NT2/D1 (cell line): ENCODE results near the gene TMEM86A.

Experiments
- YY1 ChIP-seq: IDR thresholded peaks from 2 replicates; pipeline ENCODE4 v1.6.1; 2011; ENCODE audit not compliant: insufficient read length, insufficient read depth
- ZNF274 ChIP-seq: IDR thresholded peaks from 2 replicates; pipeline ENCODE4 v1.6.1; 2011; ENCODE audit warnings: mild to moderate bottlenecking, low read depth, low read length

DNA sequence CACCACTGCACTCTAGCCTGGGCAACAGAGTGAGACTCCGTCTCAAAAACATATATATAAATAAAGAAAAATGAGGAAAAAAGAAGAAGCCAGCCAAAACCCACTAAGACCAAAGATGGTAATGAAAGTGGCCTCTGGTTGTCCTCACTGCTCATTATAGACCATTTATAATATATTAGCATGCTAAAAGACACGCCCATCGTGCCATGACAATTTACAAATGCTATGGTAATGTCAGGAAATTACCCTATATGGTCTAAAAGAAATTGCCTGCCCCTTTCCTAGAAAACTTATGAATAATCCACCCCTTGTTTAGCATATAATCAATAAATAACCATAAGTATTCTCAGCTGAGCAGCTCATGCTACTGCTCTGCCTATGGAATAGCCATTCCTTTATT, 16.1 kb upstream of the TMEM86A start:
- TF ChIP-seq YY1 (no peak), ZNF274 (no peak)
